GM23248 (cell line): ENCODE measurements around the gene ERI3. TPM values are rescaled to one million over a fixed set of nuclear protein-coding genes. Genes with fewer than 3 reads are reported as not detected.
A peak's percentile ranks its signal among the peaks of the same experiment; 100 is the strongest.

Experiments
- DNase-seq: peaks from one replicate; pipeline ENCODE4 v3.0.0-alpha.2; 2015
- H2AFZ ChIP-seq: fragments of 200-600 bp; sonication (generic); 2 replicates; pipeline ENCODE4 v1.6.1; 2016; ENCODE audit warnings: antibody characterized with exemption
- H3F3A ChIP-seq: fragments of 200-600 bp; sonication (generic); 2 replicates; pipeline ENCODE4 v1.6.1; 2016; ENCODE audit warnings: mild to moderate bottlenecking, antibody characterized with exemption, mixed run types; ENCODE audit not compliant: insufficient read depth
- H3K27ac ChIP-seq: fragments of 200-600 bp; sonication (generic); 2 replicates; pipeline ENCODE4 v1.5.1; 2016; ENCODE audit warnings: mild to moderate bottlenecking
- H3K27me3 ChIP-seq: fragments of 200-600 bp; sonication (generic); replicated peaks from 2 replicates; pipeline ENCODE4 v1.6.1; 2016; ENCODE audit warnings: mild to moderate bottlenecking; ENCODE audit not compliant: insufficient read depth
- H3K36me3 ChIP-seq: fragments of 200-600 bp; sonication (generic); 2 replicates; pipeline ENCODE4 v1.6.1; 2016; ENCODE audit warnings: low read depth, mild to moderate bottlenecking
- H3K4me1 ChIP-seq: fragments of 200-600 bp; sonication (generic); 2 replicates; pipeline ENCODE4 v1.6.1; 2016; ENCODE audit warnings: mild to moderate bottlenecking; ENCODE audit not compliant: insufficient read depth
- H3K4me2 ChIP-seq: fragments of 200-600 bp; sonication (generic); one replicate; pipeline ENCODE4 v1.6.1; 2016; ENCODE audit warnings: mild to moderate bottlenecking; ENCODE audit not compliant: unreplicated experiment
- H3K4me3 ChIP-seq: fragments of 200-600 bp; sonication (generic); 2 replicates; pipeline ENCODE4 v1.5.1; 2016; ENCODE audit warnings: mild to moderate bottlenecking
- H3K79me2 ChIP-seq: fragments of 200-600 bp; sonication (generic); 2 replicates; pipeline ENCODE4 v1.6.1; 2016; ENCODE audit warnings: mild to moderate bottlenecking; ENCODE audit not compliant: insufficient read depth
- H3K9ac ChIP-seq: fragments of 200-600 bp; sonication (generic); 2 replicates; pipeline ENCODE4 v1.6.1; 2016; ENCODE audit warnings: mild to moderate bottlenecking
- H3K9me2 ChIP-seq: fragments of 200-600 bp; sonication (generic); 2 replicates; pipeline ENCODE4 v1.6.1; 2016; ENCODE audit warnings: mixed run types, mild to moderate bottlenecking, moderate library complexity; ENCODE audit not compliant: insufficient read depth
- H3K9me3 ChIP-seq: fragments of 200-600 bp; sonication (generic); one replicate; pipeline ENCODE4 v1.6.1; 2017; ENCODE audit warnings: low read depth
- H4K20me1 ChIP-seq: fragments of 200-600 bp; sonication (generic); 2 replicates; pipeline ENCODE4 v1.6.0; 2016; ENCODE audit not compliant: insufficient read depth
- EZH2 ChIP-seq: fragments of 200-600 bp; sonication (generic); IDR thresholded peaks from 2 replicates; pipeline ENCODE4 v1.6.1; 2018; ENCODE audit warnings: antibody characterized with exemption, mild to moderate bottlenecking; ENCODE audit not compliant: insufficient read depth, poor library complexity, severe bottlenecking
- EZH2phosphoT487 ChIP-seq: fragments of 200-600 bp; sonication (generic); IDR thresholded peaks from 2 replicates; pipeline ENCODE4 v1.6.1; 2018; ENCODE audit warnings: antibody characterized with exemption, moderate library complexity, mild to moderate bottlenecking, low read depth; ENCODE audit not compliant: insufficient read depth
- WGBS, 2 experiments: methylation state at CpG; one replicate each; pipeline ENCODE4 v1.1.6; 2015 to 2017; ENCODE audit warnings: low lambda C conversion rate in 2 of 2, low coverage in 1 of 2; ENCODE audit errors: missing lambda C conversion rate in 2 of 2; 5-methylcytosine and 5-hydroxymethylcytosine counted together
- in situ Hi-C: fragments of 300-500 bp; cut with MboI; formaldehyde crosslinking; loops from 2 replicates; pipeline ENCODE4 v1.15.0; 2020
- polyA plus RNA-seq: library from polyadenylated mRNA; unstranded; fragments of >200 nt; fragmentation: Nextera tagmentation; extraction: Ambion mirVana; gene quantifications from 2 replicates; pipeline ENCODE4 v1.2.1, GENCODE V29; 2016
- total RNA-seq: library from RNA; depleted of rRNA; stranded (reverse); fragments of >200 nt; shearing (Covaris generic); gene quantifications from 2 replicates; pipeline ENCODE4 v1.2.3, GENCODE V29; 2014; rRNA removed

Gene ERI3, protein sequence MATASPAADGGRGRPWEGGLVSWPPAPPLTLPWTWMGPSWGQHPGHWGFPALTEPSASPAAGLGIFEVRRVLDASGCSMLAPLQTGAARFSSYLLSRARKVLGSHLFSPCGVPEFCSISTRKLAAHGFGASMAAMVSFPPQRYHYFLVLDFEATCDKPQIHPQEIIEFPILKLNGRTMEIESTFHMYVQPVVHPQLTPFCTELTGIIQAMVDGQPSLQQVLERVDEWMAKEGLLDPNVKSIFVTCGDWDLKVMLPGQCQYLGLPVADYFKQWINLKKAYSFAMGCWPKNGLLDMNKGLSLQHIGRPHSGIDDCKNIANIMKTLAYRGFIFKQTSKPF
- total RNA-seq (45.5 and 51.2 TPM in 2 replicates), polyA plus RNA-seq (77.5 and 83.4 TPM in 2 replicates)

DNA sequence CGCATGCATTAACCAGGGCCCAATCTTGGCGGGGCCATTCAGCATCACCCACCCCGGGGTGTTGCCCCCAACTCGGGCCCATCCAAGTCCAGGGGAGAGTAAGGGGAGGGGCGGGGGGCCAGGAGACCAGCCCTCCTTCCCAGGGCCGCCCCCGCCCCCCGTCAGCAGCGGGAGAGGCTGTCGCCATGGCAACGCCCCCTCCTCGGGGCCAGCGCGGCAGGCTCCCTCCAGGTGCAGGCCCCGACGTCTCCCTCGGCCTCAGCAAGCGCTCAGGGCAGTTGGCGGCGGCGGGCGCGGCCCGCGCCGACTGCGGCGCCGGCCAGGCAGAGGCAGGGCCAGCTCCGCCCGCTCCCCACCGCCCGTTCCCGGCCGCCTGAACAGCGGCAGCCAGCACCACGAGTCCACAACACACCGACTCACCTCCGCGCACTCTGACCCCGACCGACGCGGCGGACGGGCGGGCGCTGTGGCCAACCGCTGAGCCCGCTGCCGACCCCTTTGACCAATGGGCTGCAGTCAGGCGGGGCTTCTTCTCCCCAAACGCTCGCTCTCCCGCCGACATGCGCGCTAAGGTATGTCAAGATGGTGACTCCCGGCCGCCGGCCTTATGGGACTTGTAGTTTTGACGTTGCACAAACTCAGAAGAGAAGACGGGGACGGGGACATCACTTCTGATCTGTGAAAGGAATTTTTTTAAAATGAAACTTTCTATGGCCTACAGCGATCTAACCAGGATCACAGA, at the start of gene ERI3:
ERI3 (minus strand) TSS at position 418 of the 742 bp plus-strand sequence; CDS start at position 187, 231 bp downstream.
- Histone ChIP-seq H3K36me3 (no peaks in the 10 kb centered on the region), H3K4me3 (peak within 1 kb of the TSS; percentile 87), H3F3A (no peaks in the 10 kb centered on the region), H3K9me2 (no peaks in the 10 kb centered on the region), H3K4me2 (peak within 1 kb of the TSS; percentile 85), H3K9ac (peak within 1 kb of the TSS; percentile 95), H3K27me3 (no peaks in the 10 kb centered on the region), H3K4me1 (peaks cover 12% of the 10 kb centered on the region; the same call in 1 of the 2 replicates), H4K20me1 (no peaks in the 10 kb centered on the region), H2AFZ (peak within 1 kb of the TSS; percentile 95), H3K27ac (peak within 1 kb of the TSS; percentile 59), H3K9me3 (no peaks in the 10 kb centered on the region), H3K79me2 (peaks cover 49% of the 10 kb centered on the region)
- DNase-seq = peak; percentile 99
- in situ Hi-C loops = no loop called here
- no peak for TF ChIP-seq EZH2phosphoT487
- TF ChIP-seq EZH2 = no peak
- WGBS, 2 experiments = 2 to 3% methylated on average over 48 to 51 of the region's 65 CpGs

DNA sequence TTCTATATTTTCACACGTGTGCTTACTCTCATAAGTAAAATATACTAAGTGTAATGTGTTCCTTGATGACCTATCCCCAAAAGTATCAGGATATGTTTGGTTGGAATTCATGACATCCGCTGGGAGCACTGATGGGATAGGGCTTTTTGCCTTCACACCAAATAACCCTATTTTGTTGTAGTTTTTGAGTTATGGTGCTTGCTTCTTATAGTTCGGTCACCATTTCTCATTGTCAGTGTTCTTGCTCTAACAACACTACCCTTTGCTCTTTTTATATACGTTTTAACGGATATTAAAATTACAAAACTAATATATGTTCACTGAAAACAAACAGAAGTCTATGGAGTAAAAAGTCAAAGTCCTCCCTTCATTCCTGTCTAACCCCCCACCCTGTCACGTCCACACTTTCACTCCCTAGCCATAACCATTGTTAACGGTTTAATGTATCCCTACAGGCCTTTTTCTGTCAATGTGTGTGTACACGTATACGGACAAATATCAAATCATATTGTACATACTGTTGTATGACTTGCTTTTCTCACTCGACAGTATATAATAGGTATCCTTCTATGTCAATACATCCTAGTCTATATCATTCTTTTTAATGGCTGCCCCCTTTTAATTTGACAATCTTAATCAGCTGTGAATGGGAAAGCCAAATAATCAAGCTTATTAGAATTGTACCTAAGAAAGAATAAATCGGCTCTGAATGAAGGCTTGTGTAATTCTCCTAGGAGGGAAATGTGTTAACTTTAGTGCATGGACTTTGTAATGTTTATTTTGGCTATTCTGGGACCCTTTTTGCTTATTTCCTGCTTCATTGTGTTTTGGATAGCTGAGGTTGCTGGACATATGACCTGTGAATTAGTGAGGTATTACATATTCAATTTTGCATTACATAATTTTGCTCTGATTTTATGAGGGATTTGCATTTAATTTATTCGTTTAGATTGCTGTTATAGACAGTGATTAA, 46.5 kb upstream of the ERI3 start:
- Histone ChIP-seq H3K27me3 (peaks cover 93% of the 10 kb centered on the region), H3F3A (no peaks in the 10 kb centered on the region), H4K20me1 (no peaks in the 10 kb centered on the region), H3K79me2 (no peaks in the 10 kb centered on the region), H3K4me2 (no peak overlapping the region), H3K9me2 (no peaks in the 10 kb centered on the region), H3K4me1 (0 out of 2 replicates have a peak, but pooled peaks cover 10% of the 10 kb centered on the region), H3K9ac (no peak overlapping the region), H2AFZ (no peak overlapping the region), H3K27ac (no peak overlapping the region), H3K36me3 (no peaks in the 10 kb centered on the region), H3K4me3 (no peak overlapping the region), H3K9me3 (no peaks in the 10 kb centered on the region)
- no peak for TF ChIP-seq EZH2phosphoT487
- TF ChIP-seq EZH2 = no peak
- no peak for DNase-seq
- in situ Hi-C loops = no loop called here
- WGBS, 2 experiments = 52 to 57% methylated on average over 12 of the region's 12 CpGs

DNA sequence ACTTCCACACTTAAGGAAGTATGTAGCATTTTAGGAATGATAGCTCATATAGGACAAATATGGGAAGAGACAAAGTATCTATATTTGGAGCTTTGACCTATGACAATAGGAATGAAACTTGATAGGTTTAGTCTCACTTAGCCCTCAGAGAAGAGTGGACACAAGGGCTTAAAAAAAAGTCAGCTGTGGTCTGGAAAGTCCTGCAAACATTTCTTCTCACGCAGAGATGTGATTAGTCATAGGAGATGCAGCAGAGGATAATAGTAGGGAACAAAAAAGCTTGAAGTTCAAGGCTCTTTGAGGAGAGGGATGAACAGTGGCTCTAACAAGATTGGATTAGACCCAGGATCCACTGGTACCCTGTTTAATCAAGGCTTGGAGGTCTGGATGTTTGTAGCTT, 35.2 kb upstream of the ERI3 start:
- Histone ChIP-seq H4K20me1 (no peaks in the 10 kb centered on the region), H3K27me3 (peaks cover 34% of the 10 kb centered on the region), H2AFZ (0 out of 2 replicates have a peak overlapping the region, but pooled peaks have one; percentile 19), H3K9me3 (no peaks in the 10 kb centered on the region), H3K9me2 (peaks cover 5% of the 10 kb centered on the region; the same call in 1 of the 2 replicates), H3K27ac (no peak overlapping the region), H3K79me2 (no peaks in the 10 kb centered on the region), H3K9ac (no peak overlapping the region), H3K4me3 (no peak overlapping the region), H3K36me3 (no peaks in the 10 kb centered on the region), H3F3A (peaks cover 11% of the 10 kb centered on the region), H3K4me2 (peak overlapping the region; percentile 7), H3K4me1 (peaks cover 10% of the 10 kb centered on the region; the same call in 1 of the 2 replicates)
- in situ Hi-C loops = no loop called here
- DNase-seq = peak; percentile 86
- TF ChIP-seq EZH2 (no peak), EZH2phosphoT487 (no peak)
- 13 to 36% methylated on average over 1 of the region's 1 CpG for WGBS, 2 experiments
